H4 (cell line): ENCODE results near the gene UNC13A. TPM values are rescaled to one million over a fixed set of nuclear protein-coding genes. Genes with fewer than 3 reads are reported as not detected.

ENCODE experiments used
- DNase-seq: peaks from one replicate; pipeline ENCODE4 v3.0.0-alpha.2; 2015; ENCODE audit warnings: low spot score
- total RNA-seq: library from RNA; depleted of rRNA; stranded (reverse); fragments of >200 nt; shearing (Covaris generic); gene quantifications from 2 replicates; pipeline ENCODE4 v1.2.3, GENCODE V29; 2014

The UNC13A gene
- total RNA-seq, 1 experiment from 2014 or later, result 0.04 TPM

GRCh38 chr19:17669419-17669818 lies 18.7 kb downstream of the UNC13A start:
- no peak for DNase-seq

DNA sequence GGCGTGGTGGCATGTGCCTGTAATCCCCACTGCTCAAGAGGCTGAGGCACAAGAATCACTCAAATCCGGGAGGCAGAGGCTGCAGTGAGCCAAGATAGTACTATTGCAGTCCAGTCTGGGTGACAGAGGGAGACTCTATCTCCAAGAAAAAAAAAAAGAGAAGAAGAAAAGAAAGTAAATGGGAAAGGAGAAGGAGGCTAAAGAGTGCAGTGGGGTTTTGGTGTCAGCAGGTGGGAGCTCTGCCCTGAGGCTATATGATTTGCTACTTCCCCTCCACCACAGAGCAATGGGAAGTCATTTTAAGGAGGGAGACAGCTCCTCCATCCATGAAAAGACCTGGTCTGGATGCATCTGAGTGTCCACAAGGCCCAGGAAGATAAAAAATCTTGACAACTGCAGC lies 23.1 kb downstream of the UNC13A start:
- no peak for DNase-seq

GRCh38 chr19:17659996-17660395 lies 28.2 kb downstream of the UNC13A start:
- DNase-seq, result no peak

- no peak for DNase-seq
Observed at GRCh38 chr19:17658666-17659065, 29.5 kb downstream of the UNC13A start.

- no peak for DNase-seq
Observed at GRCh38 chr19:17658240-17658639, 29.9 kb downstream of the UNC13A start.

DNA sequence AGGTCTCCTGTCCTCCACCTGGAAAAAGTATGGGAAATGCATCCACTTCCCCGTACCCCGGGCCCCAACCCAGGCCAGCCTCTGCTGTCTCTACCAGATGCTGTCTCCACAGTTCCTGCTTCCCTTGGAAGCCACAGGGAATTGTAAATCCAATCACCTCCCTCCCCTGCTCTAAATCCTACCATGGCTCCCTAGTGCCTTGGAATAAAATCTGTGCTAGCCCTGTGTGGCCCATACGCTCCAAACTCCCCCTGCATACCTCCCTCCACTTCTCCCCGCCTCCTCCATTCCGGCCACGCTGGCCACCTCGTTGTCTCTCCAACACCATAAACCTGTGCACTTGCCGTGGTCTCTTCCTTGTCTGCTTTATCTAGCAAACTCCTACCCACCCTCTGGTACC lies 31.2 kb downstream of the UNC13A start:
- no peak for DNase-seq

GRCh38 chr19:17655751-17656472 lies 32.2 kb downstream of the UNC13A start:
- no peak for DNase-seq

- no peak for DNase-seq
Observed at GRCh38 chr19:17654993-17655392, 33.2 kb downstream of the UNC13A start.

DNA sequence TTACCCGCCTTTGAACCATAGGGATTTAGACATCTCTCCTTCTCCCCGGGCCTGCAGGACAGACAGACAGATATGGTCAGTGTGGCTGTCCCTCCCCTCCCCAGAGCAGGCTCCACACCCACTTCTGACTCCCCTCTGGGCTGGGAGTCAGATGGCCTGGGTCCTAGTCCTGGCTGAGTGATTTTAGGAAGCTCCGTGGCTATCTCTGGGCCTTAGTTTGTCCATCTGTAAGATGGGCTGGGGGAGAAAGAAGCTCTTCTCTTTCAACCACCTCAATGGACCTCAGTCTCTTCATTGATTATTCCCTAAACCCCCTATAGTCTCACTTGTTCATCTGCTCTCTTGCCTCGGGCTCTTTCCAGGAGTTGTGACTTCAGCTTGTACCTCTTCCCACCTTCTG lies 35.5 kb downstream of the UNC13A start:
- DNase-seq, result no peak

GRCh38 chr19:17648786-17649185 lies 39.4 kb downstream of the UNC13A start:
- no peak for DNase-seq

- no peak for DNase-seq
Observed at GRCh38 chr19:17648097-17648660, 40.0 kb downstream of the UNC13A start.

DNA sequence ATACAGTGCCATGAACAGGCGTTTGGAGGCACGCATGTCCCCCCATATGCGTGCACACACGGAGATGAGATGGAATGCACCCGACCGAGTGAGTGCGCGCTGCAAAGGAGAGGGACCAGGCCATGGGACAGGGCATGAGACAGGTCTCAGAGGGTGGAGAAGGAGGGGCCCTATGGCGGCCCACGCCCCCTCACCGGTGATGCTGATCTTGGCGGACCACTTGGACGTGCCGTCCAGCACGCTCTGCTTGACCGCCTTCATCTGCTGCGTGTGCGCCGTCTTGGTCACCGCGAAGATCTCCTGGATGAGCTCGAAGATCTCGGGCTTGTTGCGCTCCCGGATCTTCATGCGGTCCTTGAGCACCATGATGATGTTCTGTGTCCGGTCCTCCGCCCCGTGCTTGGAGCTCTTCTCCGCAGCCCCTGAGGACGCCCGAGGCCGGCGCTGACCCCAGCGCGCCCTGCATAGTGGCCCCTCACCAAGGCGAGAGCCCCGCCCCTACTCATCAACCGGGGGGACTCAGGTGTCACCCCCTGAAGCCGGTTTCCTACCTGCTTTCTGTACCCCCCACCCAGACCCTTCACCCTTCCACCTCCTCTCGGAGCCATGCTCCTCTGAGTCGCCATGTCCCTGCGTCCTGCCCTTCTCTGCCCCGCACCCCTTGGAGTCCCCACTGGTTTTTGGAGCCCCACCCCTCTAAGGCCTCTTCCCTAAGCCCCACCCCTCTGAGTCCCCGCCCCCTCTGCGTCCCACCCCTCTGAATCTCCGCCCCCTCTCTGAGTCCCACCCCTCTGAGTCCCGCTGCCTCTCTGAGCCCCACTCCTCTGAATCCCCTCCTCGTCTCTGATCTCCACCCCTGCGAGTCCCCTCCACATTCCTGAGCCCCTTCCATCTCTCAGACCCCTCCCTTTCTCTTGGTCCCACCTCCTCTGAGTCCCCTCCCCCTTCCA lies 40.8 kb downstream of the UNC13A start:
- no peak for DNase-seq

DNA sequence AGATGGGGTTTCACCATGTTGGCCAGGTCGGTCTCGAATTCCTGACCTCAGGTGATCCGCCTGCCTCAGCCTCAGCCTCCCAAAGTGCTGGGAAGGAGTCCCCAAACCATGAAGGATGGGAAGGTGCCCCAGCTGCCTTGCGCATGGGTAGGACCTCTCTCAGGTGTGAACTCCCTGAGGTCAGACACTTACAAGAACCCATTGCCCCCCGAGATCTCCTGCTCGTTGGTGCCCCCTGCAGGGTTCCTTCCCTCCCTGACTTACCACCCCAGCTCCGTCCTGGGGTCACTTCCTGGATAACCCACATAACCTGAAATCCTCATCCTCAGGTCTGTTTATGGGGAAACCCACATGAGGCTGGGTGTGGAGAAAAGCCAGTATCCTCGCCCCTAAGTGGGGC lies 41.7 kb downstream of the UNC13A start:
- no peak for DNase-seq

GRCh38 chr19:17645339-17645963 lies 42.7 kb downstream of the UNC13A start:
- no peak for DNase-seq

DNA sequence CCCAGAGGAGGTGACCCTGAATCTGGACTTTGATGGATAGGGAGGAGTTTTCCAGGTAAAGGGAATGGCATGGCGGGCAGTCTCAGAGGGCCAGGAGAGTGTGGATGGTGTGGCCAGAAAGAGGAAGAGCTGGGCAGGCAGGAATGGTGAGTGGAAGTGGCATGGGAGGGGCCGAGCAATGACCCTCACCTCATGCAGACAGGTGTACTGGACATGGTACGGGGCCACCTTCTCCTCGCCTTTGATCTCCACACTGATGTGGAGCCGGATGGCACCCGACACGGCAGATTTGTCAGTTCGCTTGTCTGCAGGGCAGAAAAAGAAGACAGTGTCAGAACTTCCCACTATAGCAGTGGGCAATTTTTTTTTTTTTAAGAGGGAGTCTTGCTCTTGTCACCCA lies 45.5 kb downstream of the UNC13A start:
- no peak for DNase-seq

- no peak for DNase-seq
Observed at GRCh38 chr19:17641846-17642245, 46.3 kb downstream of the UNC13A start.

- DNase-seq, result no peak
Observed at GRCh38 chr19:17641181-17641580, 47.0 kb downstream of the UNC13A start.

- no peak for DNase-seq
Observed at GRCh38 chr19:17633700-17634099, 54.5 kb downstream of the UNC13A start.

- no peak for DNase-seq
Observed at GRCh38 chr19:17632577-17632976, 55.6 kb downstream of the UNC13A start.

DNA sequence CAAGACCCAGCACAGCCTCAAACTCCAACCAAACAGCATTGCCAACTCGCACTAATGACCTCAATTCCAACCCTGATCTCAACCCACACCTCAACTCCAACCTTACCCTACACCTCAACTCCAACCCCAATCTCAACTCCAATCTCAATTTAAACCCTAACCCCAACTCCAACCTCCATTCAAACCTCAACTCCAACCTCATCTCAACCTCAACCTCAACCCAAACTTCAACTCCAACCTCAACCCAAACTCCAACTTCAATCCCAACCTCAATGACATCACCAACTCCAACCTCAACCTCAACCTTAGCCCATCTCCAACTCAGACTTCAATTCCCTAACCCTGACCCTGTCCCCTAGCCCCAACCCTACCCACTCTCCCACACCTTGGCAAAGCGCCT lies 58.4 kb downstream of the UNC13A start:
- DNase-seq, result no peak

GRCh38 chr19:17627921-17628320 lies 60.2 kb downstream of the UNC13A start:
- no peak for DNase-seq

DNA sequence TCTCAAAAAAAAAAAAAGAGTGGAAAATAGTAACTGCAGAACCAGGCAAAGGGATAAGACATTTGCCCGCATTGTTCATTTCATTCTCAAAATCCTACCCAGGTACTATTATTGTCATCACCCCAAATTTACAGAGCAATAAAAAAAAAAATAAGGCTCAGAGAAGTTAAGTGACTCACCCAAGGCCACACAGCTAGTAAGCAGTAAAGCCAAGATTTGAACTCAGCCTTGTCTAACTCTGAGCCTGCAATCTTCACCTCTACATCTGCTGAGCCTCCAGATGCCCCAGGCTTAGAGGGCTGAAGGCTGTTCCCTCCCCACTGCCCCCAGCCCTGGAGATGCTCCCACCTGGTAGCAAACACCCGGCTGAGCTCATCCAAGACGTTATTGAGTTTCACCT lies 61.0 kb downstream of the UNC13A start:
- DNase-seq, result no peak
